Activated CD4-positive, alpha-beta T cell treated with anti-CD3 and anti-CD28 coated beads, Interleukin-2, amount 10 ng/mL, durations not matched to agents 24 days and 14 days (primary cell): ENCODE measurements around the gene BMP8A. TPM values are rescaled to one million over a fixed set of nuclear protein-coding genes. Genes with fewer than 3 reads are reported as not detected.
A peak's percentile ranks its signal among the peaks of the same experiment; 100 is the strongest.
"Not testable (repeated sequence)": the region's sequence is repeated elsewhere in the genome, so short reads cannot be mapped to it uniquely, and the experiment has no call there.

ENCODE experiments used
- DNase-seq: peaks from one replicate; pipeline ENCODE4 v3.0.0; 2022
- H3K27ac Mint-ChIP-seq: one replicate; pipeline ENCODE4 v1.8.0; 2022; ENCODE audit warnings: mild to moderate bottlenecking, mixed read lengths
- H3K27me3 Mint-ChIP-seq: one replicate; pipeline ENCODE4 v1.8.0; 2022; ENCODE audit warnings: mixed read lengths
- H3K36me3 Mint-ChIP-seq: one replicate; pipeline ENCODE4 v1.8.0; 2022; ENCODE audit warnings: low read depth, mild to moderate bottlenecking, mixed read lengths
- H3K4me1 Mint-ChIP-seq: one replicate; pipeline ENCODE4 v1.8.0; 2021; ENCODE audit warnings: mixed read lengths
- H3K4me3 Mint-ChIP-seq: one replicate; pipeline ENCODE4 v1.8.0; 2022; ENCODE audit warnings: mild to moderate bottlenecking, moderate library complexity, mixed read lengths
- H3K9me3 Mint-ChIP-seq: one replicate; pipeline ENCODE4 v1.8.0; 2021; ENCODE audit warnings: mixed read lengths
- intact Hi-C: fragments of 100-400 bp; cut with micrococcal nuclease; formaldehyde crosslinking; loops from one replicate; pipeline ENCODE4 v1.15.1; 2023
- total RNA-seq: library from RNA; stranded (reverse); gene quantifications from 2 replicates; pipeline ENCODE4 v1.2.3, GENCODE V29; 2022

Gene BMP8A
- total RNA-seq, 1 donor from 2014 or later, result not detected

GRCh38 chr1:39504436-39504835 is 13.0 kb downstream of the BMP8A start:
- H3K4me3 Mint-ChIP-seq, H3K27ac Mint-ChIP-seq, H3K4me1 Mint-ChIP-seq, DNase-seq, H3K9me3 Mint-ChIP-seq, H3K36me3 Mint-ChIP-seq, intact Hi-C loops: not testable (repeated sequence)
- peaks cover 25% of the 10 kb centered on the region for H3K27me3 Mint-ChIP-seq

- H3K27ac Mint-ChIP-seq, result no peak overlapping the region
- no peaks in the 10 kb centered on the region for H3K36me3 Mint-ChIP-seq
- H3K9me3 Mint-ChIP-seq, result no peaks in the 10 kb centered on the region
- no peak overlapping the region for H3K4me3 Mint-ChIP-seq
- no peak for DNase-seq
- H3K4me1 Mint-ChIP-seq, result peaks cover 8% of the 10 kb centered on the region
- peaks cover 27% of the 10 kb centered on the region for H3K27me3 Mint-ChIP-seq
- intact Hi-C loops, result no loop called here
Measured at GRCh38 chr1:39505289-39505688, 13.9 kb downstream of the BMP8A start.

GRCh38 chr1:39507230-39507928 is 15.9 kb downstream of the BMP8A start:
- no peak overlapping the region for H3K4me3 Mint-ChIP-seq
- peaks cover 20% of the 10 kb centered on the region for H3K27me3 Mint-ChIP-seq
- no peak overlapping the region for H3K27ac Mint-ChIP-seq
- peaks cover 8% of the 10 kb centered on the region for H3K4me1 Mint-ChIP-seq
- H3K9me3 Mint-ChIP-seq, result no peaks in the 10 kb centered on the region
- H3K36me3 Mint-ChIP-seq, result no peaks in the 10 kb centered on the region
- intact Hi-C loops, result no loop called here
- DNase-seq, result no peak

DNA sequence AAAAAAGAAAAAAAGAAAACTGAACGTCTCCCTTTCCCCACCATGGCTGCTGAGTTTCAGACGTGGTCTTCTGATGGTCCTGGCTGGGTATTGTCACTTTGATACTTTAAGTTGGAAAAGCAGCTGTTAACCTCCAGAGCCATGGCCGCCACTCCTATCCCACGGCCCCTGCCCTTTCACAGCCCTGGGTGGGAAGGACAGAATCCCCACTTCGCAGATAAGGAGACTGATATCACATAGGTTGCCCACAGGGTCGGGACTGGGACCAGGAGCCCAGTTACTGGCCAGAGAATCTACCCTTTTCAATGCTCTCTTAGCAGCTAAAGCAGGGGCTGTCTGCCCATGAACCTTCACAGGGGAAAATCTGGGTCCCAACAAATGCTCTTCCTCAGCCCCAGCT is 16.8 kb downstream of the BMP8A start:
- no peak overlapping the region for H3K4me3 Mint-ChIP-seq
- no peaks in the 10 kb centered on the region for H3K9me3 Mint-ChIP-seq
- no peaks in the 10 kb centered on the region for H3K36me3 Mint-ChIP-seq
- peaks cover 8% of the 10 kb centered on the region for H3K4me1 Mint-ChIP-seq
- no peak for DNase-seq
- intact Hi-C loops, result no loop called here
- no peak overlapping the region for H3K27ac Mint-ChIP-seq
- peaks cover 20% of the 10 kb centered on the region for H3K27me3 Mint-ChIP-seq

DNA sequence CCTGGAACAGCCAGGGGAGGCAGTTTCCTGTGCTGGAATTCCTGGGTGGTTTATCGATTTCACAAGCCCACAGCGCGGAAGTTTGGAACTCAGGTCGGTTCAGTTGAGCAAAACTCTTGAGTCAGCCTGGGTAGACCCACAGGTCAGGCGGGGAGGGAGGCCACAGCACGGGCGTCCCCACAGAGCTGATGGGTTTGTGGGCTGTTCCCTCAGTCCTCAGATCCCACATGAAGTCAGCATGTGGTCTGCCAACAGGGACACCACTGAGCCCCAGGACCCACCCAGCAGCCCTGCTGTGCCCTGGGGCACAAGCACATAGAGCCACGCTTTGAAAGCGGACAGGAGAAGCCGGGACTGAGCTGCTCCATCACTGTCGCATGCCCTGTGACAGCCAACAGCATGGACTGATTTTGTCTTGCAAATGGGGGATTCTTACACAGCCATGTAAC is 17.4 kb downstream of the BMP8A start:
- Mint-ChIP-seq H3K27ac (no peak overlapping the region), H3K9me3 (no peaks in the 10 kb centered on the region), H3K4me3 (no peak overlapping the region), H3K27me3 (peaks cover 20% of the 10 kb centered on the region), H3K4me1 (peaks cover 8% of the 10 kb centered on the region), H3K36me3 (no peaks in the 10 kb centered on the region)
- intact Hi-C loops, result no loop called here
- DNase-seq, result no peak

- Mint-ChIP-seq H3K27ac (no peak overlapping the region), H3K36me3 (no peaks in the 10 kb centered on the region), H3K4me3 (peak overlapping the region; percentile 47)
Measured at GRCh38 chr1:39509360-39510009, 18.0 kb downstream of the BMP8A start.

GRCh38 chr1:39510570-39511186 is 19.2 kb downstream of the BMP8A start:
- intact Hi-C loops, DNase-seq, H3K4me1 Mint-ChIP-seq: not testable (repeated sequence)

More at GRCh38 chr1:39509360-39510009, 18.0 kb downstream of the BMP8A start:
- intact Hi-C loops, result no loop called here
- peak; percentile 65 for DNase-seq
- peaks cover 8% of the 10 kb centered on the region for H3K4me1 Mint-ChIP-seq
- H3K9me3 Mint-ChIP-seq, result no peaks in the 10 kb centered on the region
- peaks cover 20% of the 10 kb centered on the region for H3K27me3 Mint-ChIP-seq

DNA sequence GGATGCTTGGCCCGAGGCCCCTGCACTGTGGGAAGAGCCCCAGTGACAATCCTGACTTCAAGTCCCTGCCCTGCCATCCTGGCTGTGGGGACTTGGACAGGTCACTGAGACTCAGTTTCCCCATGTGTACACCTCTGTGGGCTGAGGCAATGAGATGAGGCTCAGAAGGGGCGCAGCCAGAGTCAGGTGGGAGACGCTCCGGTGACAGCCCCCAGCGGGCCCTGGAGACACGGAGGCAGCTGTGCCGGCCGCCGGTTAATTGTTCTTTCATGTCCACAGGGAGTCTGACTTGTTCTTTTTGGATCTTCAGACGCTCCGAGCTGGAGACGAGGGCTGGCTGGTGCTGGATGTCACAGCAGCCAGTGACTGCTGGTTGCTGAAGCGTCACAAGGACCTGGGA is 20.0 kb downstream of the BMP8A start:
- H3K4me3 Mint-ChIP-seq, H3K4me1 Mint-ChIP-seq, intact Hi-C loops, H3K27ac Mint-ChIP-seq, H3K9me3 Mint-ChIP-seq, H3K36me3 Mint-ChIP-seq, DNase-seq: not testable (repeated sequence)
- H3K27me3 Mint-ChIP-seq, result peaks cover 22% of the 10 kb centered on the region

More at GRCh38 chr1:39510570-39511186, 19.2 kb downstream of the BMP8A start:
- not testable (repeated sequence) for H3K27ac Mint-ChIP-seq, H3K4me3 Mint-ChIP-seq, H3K9me3 Mint-ChIP-seq, H3K36me3 Mint-ChIP-seq
- H3K27me3 Mint-ChIP-seq, result peaks cover 22% of the 10 kb centered on the region

DNA sequence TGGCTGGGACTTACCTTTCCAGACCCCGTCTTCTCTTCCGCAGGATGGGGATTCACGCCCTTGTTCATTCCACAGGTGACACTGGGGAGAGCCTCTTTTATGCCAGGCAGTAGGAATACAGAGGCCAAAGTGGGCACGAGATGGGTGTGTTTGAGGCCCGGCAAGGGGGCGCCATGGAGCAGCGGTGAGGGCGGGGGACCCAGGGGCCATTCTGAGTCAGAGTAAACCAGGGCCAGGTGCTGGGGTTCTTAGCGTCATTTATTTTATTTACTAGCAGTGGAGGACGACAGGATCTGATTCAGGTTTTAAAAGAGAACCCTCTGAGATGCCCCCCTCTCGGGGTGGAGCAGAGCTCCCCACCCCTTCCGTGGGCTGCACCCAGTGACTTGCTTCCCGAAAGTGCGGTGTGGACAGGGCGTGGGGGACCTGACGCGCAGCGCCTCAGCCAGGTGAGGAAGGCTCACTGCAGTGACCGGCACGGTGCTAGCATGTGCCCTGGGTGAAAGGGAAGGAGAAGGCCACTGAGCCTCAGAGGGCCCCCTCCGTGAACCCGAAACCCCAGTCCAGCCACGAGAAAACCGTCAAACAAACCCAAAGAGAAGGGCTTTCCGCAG is 20.9 kb downstream of the BMP8A start:
- H3K9me3 Mint-ChIP-seq, H3K36me3 Mint-ChIP-seq, intact Hi-C loops, DNase-seq, H3K27ac Mint-ChIP-seq, H3K4me3 Mint-ChIP-seq, H3K4me1 Mint-ChIP-seq: not testable (repeated sequence)
- peaks cover 17% of the 10 kb centered on the region for H3K27me3 Mint-ChIP-seq

GRCh38 chr1:39514710-39515124 is 23.3 kb downstream of the BMP8A start:
- H3K4me3 Mint-ChIP-seq, H3K4me1 Mint-ChIP-seq, H3K27me3 Mint-ChIP-seq, H3K9me3 Mint-ChIP-seq, intact Hi-C loops, H3K36me3 Mint-ChIP-seq, H3K27ac Mint-ChIP-seq: not testable (repeated sequence)
- DNase-seq, result peak; percentile 55

- DNase-seq, result peak; percentile 62
- H3K9me3 Mint-ChIP-seq, H3K36me3 Mint-ChIP-seq, H3K27me3 Mint-ChIP-seq, H3K27ac Mint-ChIP-seq, intact Hi-C loops, H3K4me1 Mint-ChIP-seq: not testable (repeated sequence)
- H3K4me3 Mint-ChIP-seq, result peak overlapping the region; percentile 77
Measured at GRCh38 chr1:39515131-39516086, 24.0 kb downstream of the BMP8A start.

- H3K27ac Mint-ChIP-seq, H3K9me3 Mint-ChIP-seq, H3K36me3 Mint-ChIP-seq, H3K4me1 Mint-ChIP-seq, DNase-seq, H3K4me3 Mint-ChIP-seq, H3K27me3 Mint-ChIP-seq, intact Hi-C loops: not testable (repeated sequence)
Measured at GRCh38 chr1:39516841-39517240, 25.4 kb downstream of the BMP8A start.

DNA sequence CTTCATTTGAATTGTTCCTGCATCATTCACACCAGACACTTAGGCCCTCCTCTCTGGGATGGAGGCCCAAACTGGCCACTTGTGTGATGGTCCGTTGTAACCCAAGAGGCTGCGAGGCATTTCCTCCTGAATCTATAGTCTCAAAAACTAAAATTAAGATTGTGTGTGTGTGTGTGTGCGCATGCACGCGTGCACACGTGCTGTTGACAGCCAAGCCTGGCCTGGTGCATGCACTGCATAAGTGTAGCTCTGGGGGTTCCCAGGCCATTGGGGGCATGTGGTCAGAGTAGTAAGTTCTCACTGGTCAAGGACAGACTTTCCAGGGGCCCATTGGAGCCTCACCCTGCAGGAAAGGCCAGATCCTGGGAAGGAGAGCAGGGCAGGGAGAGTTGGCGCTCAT is 26.5 kb downstream of the BMP8A start:
- H3K27me3 Mint-ChIP-seq, H3K4me1 Mint-ChIP-seq, H3K9me3 Mint-ChIP-seq, intact Hi-C loops, DNase-seq, H3K27ac Mint-ChIP-seq, H3K36me3 Mint-ChIP-seq, H3K4me3 Mint-ChIP-seq: not testable (repeated sequence)
